Endothelial cell of umbilical vein (primary cell): ENCODE data around the gene SLC23A3. TPM values are rescaled to one million over a fixed set of nuclear protein-coding genes. Genes with fewer than 3 reads are reported as not detected.

ENCODE experiments used
- BruUV-seq: library from RNA; stranded (reverse); fragments of 400-500 nt; replicated peaks from 2 replicates; lab custom pipeline; 2021; lab: Mats Ljungman, UMichigan
- CTCF ChIA-PET: fragments of 300-600, 350-600 bp; sonication (Branson Sonifier 250); formaldehyde crosslinking; loops from one replicate; lab custom pipeline; 2021; ENCODE audit warnings: antibody characterized with exemption, inconsistent platforms; lab: Charles Lee
- POLR2A ChIA-PET: fragments of 300-600, 350-600 bp; sonication (Branson Sonifier 250); formaldehyde crosslinking; loops from one replicate; lab custom pipeline; 2021; ENCODE audit warnings: antibody characterized with exemption, inconsistent platforms; lab: Charles Lee
- DNase-seq: peaks from one replicate; pipeline ENCODE4 v3.0.0-alpha.2; 2011; ENCODE audit warnings: low read depth, low spot score
- FAIRE-seq: peaks from 2 replicates; lab custom pipeline; 2011; peaks lifted over from hg19 to GRCh38; lab: Jason Lieb, UNC
- H2AFZ ChIP-seq: 2 replicates; pipeline ENCODE4 v1.6.0; 2012; ENCODE audit warnings: low read depth, low read length, control low read depth, inconsistent platforms
- H3K27ac ChIP-seq: 2 replicates; pipeline ENCODE4 v1.5.1; 2011; ENCODE audit warnings: low read depth, mild to moderate bottlenecking, control low read depth, low read length, moderate library complexity; ENCODE audit not compliant: insufficient read depth
- H3K27me3 ChIP-seq, 2 experiments: 2 replicates each; pipeline versions ENCODE4 v1.6.0 to v1.6.1; 2011; ENCODE audit warnings: low read length in 2 of 2, mixed read lengths in 1 of 2; ENCODE audit not compliant: control insufficient read depth in 2 of 2, insufficient read depth in 2 of 2
- H3K36me3 ChIP-seq, 2 experiments: 2 replicates in 1 of 2; 3 replicates in 1 of 2; pipeline ENCODE4 v1.5.1; 2011; ENCODE audit warnings: low read length in 2 of 2, mild to moderate bottlenecking in 1 of 2, moderate library complexity in 1 of 2; ENCODE audit not compliant: control insufficient read depth in 2 of 2, insufficient read depth in 2 of 2; ENCODE audit errors: extremely low read depth in 1 of 2
- H3K4me1 ChIP-seq: 3 replicates; pipeline ENCODE4 v1.5.1; 2011; ENCODE audit warnings: mild to moderate bottlenecking, low read length; ENCODE audit not compliant: control insufficient read depth, insufficient read depth; ENCODE audit errors: extremely low read depth
- H3K4me2 ChIP-seq: 2 replicates; pipeline ENCODE4 v1.6.1; 2011; ENCODE audit warnings: low read length, control low read depth, mixed read lengths; ENCODE audit not compliant: insufficient read depth
- H3K4me3 ChIP-seq, 3 experiments: fragments of 200-600 bp in 1 of 3; sonication (generic), shearing (Covaris generic) in 1 of 3; replicated peaks in 1 of 3; 2 replicates each; pipeline ENCODE4 v1.5.1; 2011 to 2016; ENCODE audit warnings: control low read depth in 3 of 3, low read length in 3 of 3, mild to moderate bottlenecking in 2 of 3, inconsistent platforms in 1 of 3, low read depth in 1 of 3, moderate library complexity in 1 of 3; ENCODE audit not compliant: insufficient read depth in 1 of 3
- H3K79me2 ChIP-seq: 2 replicates; pipeline ENCODE4 v1.6.0; 2012; ENCODE audit warnings: low read length, inconsistent platforms; ENCODE audit not compliant: control insufficient read depth, insufficient read depth
- H3K9ac ChIP-seq: replicated peaks from 2 replicates; pipeline ENCODE3; 2011; ENCODE audit warnings: low read length, control low read depth; ENCODE audit not compliant: insufficient read depth; ENCODE audit errors: extremely low read depth
- H3K9me1 ChIP-seq: replicated peaks from 3 replicates; pipeline ENCODE4 v1.6.0; 2011; ENCODE audit warnings: mild to moderate bottlenecking, low read length; ENCODE audit not compliant: control insufficient read depth, insufficient read depth; ENCODE audit errors: extremely low read depth
- H3K9me3 ChIP-seq: replicated peaks from 2 replicates; pipeline ENCODE4 v1.5.1; 2012; ENCODE audit warnings: low read length, inconsistent platforms; ENCODE audit not compliant: control insufficient read depth, insufficient read depth
- H4K20me1 ChIP-seq: replicated peaks from 2 replicates; pipeline ENCODE3; 2011; ENCODE audit warnings: mild to moderate bottlenecking, low read length; ENCODE audit not compliant: control insufficient read depth, insufficient read depth; ENCODE audit errors: extremely low read depth
- EZH2 ChIP-seq: IDR thresholded peaks from 2 replicates; pipeline ENCODE4 v1.6.1; 2012; ENCODE audit warnings: borderline replicate concordance, low read depth, mild to moderate bottlenecking, moderate library complexity, low read length, inconsistent platforms; ENCODE audit not compliant: severe bottlenecking
- FOS ChIP-seq: IDR thresholded peaks from 2 replicates; pipeline ENCODE4 v1.6.1; 2011; ENCODE audit warnings: mild to moderate bottlenecking, low read length, moderate library complexity, borderline replicate concordance; ENCODE audit not compliant: insufficient read depth
- GATA2 ChIP-seq: IDR thresholded peaks from 2 replicates; pipeline ENCODE4 v1.7.0; 2011; ENCODE audit warnings: low read depth, mild to moderate bottlenecking, moderate library complexity, mixed read lengths, low read length; ENCODE audit not compliant: insufficient read length, insufficient read depth
- JUN ChIP-seq: IDR thresholded peaks from 2 replicates; pipeline ENCODE4 v1.6.1; 2011; ENCODE audit warnings: borderline replicate concordance, low read depth; ENCODE audit not compliant: insufficient read length, insufficient read depth
- MYC ChIP-seq: IDR thresholded peaks from one replicate; pipeline ENCODE4 v1.6.1; 2011; ENCODE audit warnings: mild to moderate bottlenecking, low read depth, low read length
- POLR2A ChIP-seq: IDR thresholded peaks from 2 replicates; pipeline ENCODE4 v1.6.1; 2012; ENCODE audit warnings: low read depth, mild to moderate bottlenecking, control low read depth, low read length
- POLR2AphosphoS5 ChIP-seq: IDR thresholded peaks from 2 replicates; pipeline ENCODE4 v1.6.1; 2012; ENCODE audit warnings: low read depth, mild to moderate bottlenecking, control low read depth, low read length, moderate library complexity; ENCODE audit not compliant: insufficient read depth
- dilution Hi-C: fragments of 300-500 bp; cut with MboI; formaldehyde crosslinking; loops from one replicate; pipeline ENCODE4 v1.15.0; 2019; ENCODE audit warnings: low sequenced_read_pairs; ENCODE audit not compliant: extremely low pct_ligation_motif_present
- intact Hi-C: fragments of 100-400 bp; cut with micrococcal nuclease; formaldehyde crosslinking; loops from one replicate; pipeline ENCODE4 v1.10.0; 2022
- polyA plus RNA-seq, 4 experiments: library from polyadenylated mRNA; depleted of rRNA in 3 of 4; stranded (reverse) in 3 of 4; unstranded in 1 of 4; fragments of >200 nt; gene quantifications; 2 replicates each; pipeline versions ENCODE4 v1.2.1 to v1.2.3, GENCODE V29; 2011 to 2012; ENCODE audit warnings: missing spikeins in 1 of 4
- total RNA-seq: library from RNA; stranded (reverse); gene quantifications from 2 replicates; pipeline ENCODE4 v1.2.3, GENCODE V29; 2021
- TF ChIP-seq, protein P1 (sequence below): IDR thresholded peaks from 2 replicates; pipeline ENCODE4 v1.6.1; 2011; ENCODE audit not compliant: insufficient read depth, insufficient read length
- TF ChIP-seq, protein P2 (sequence below), 2 donors: IDR thresholded peaks; 1 replicate in 1 of 2; 2 replicates in 1 of 2; pipeline ENCODE4 v1.5.1; 2011; ENCODE audit warnings: low read length in 2 of 2, mild to moderate bottlenecking in 2 of 2, moderate library complexity in 2 of 2, control low read depth in 1 of 2, inconsistent platforms in 1 of 2, low read depth in 1 of 2; ENCODE audit not compliant: insufficient read depth in 1 of 2; ENCODE audit errors: extremely low read depth in 1 of 2

The SLC23A3 gene
- total and polyA plus RNA-seq, 2 donors (not counting 3 experiments of a cell fraction or from before 2014, with no cell fraction given), result 2.7 to 7.1 TPM

- no peaks in the 10 kb centered on the region for H3K27me3 ChIP-seq
- H3K9me3 ChIP-seq, result no peaks in the 10 kb centered on the region
- CTCF ChIA-PET, result interaction anchor here (1.4 kb wide), 1 partner anchor 184 kb away, joined by 3 read pairs; no protein-coding TSS in a partner anchor
- TF ChIP-seq POLR2AphosphoS5, result no peak
- no peak for TF ChIP-seq POLR2A
- TF ChIP-seq, protein P1, sequence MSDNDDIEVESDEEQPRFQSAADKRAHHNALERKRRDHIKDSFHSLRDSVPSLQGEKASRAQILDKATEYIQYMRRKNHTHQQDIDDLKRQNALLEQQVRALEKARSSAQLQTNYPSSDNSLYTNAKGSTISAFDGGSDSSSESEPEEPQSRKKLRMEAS, result no peak
- TF ChIP-seq GATA2, result no peak
- no peak for TF ChIP-seq EZH2
- TF ChIP-seq MYC, result no peak
- TF ChIP-seq, protein P2, sequence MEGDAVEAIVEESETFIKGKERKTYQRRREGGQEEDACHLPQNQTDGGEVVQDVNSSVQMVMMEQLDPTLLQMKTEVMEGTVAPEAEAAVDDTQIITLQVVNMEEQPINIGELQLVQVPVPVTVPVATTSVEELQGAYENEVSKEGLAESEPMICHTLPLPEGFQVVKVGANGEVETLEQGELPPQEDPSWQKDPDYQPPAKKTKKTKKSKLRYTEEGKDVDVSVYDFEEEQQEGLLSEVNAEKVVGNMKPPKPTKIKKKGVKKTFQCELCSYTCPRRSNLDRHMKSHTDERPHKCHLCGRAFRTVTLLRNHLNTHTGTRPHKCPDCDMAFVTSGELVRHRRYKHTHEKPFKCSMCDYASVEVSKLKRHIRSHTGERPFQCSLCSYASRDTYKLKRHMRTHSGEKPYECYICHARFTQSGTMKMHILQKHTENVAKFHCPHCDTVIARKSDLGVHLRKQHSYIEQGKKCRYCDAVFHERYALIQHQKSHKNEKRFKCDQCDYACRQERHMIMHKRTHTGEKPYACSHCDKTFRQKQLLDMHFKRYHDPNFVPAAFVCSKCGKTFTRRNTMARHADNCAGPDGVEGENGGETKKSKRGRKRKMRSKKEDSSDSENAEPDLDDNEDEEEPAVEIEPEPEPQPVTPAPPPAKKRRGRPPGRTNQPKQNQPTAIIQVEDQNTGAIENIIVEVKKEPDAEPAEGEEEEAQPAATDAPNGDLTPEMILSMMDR (IDR thresholded peaks at IDR 0.05; ENCODE audit: extremely low read depth in 1 of 2, insufficient read depth in 1 of 2, low read depth in 1 of 2, low read length in 2 of 2), result no peak
- no peak for TF ChIP-seq JUN
- TF ChIP-seq FOS, result no peak
- no peak overlapping the region for H3K27ac ChIP-seq
- dilution Hi-C loops, result no loop called here
- no peak overlapping the region for H2AFZ ChIP-seq
- no peak for DNase-seq
- intact Hi-C loops, result no loop called here
- no peak overlapping the region for H3K4me2 ChIP-seq
- no TSS peak for BruUV-seq
- H3K36me3 ChIP-seq, result peaks cover 3 to 13% of the 10 kb centered on the region in 2 experiments
- H3K9ac ChIP-seq, result no peak overlapping the region
- POLR2A ChIA-PET, result no interaction called here
- H3K79me2 ChIP-seq, result no peaks in the 10 kb centered on the region
- H3K4me1 ChIP-seq, result peaks cover 8% of the 10 kb centered on the region
- no peak for FAIRE-seq
- H3K9me1 ChIP-seq, result no peaks in the 10 kb centered on the region
- H4K20me1 ChIP-seq, result no peaks in the 10 kb centered on the region
- no peak overlapping the region for H3K4me3 ChIP-seq
Observed at GRCh38 chr2:219213486-219214071, 43.8 kb upstream of the SLC23A3 start.
